ENCODE measurements around the gene MASP2. TPM values are rescaled to one million over a fixed set of nuclear protein-coding genes. Genes with fewer than 3 reads are reported as not detected.
"Not testable (repeated sequence)": the region's sequence is repeated elsewhere in the genome, so short reads cannot be mapped to it uniquely, and the experiment has no call there.

Gene MASP2
- total and polyA plus RNA-seq, 12 donors, result 0.01 TPM; not detected in 11

- no peak for TF ChIP-seq CTCF (IDR thresholded peaks at IDR 0.05)
- Histone ChIP-seq H3K4me1 (no peaks in the 10 kb centered on the region), H3K4me3 (no peak overlapping the region), H3K27me3 (peaks cover 0 to 8% (median 0%) of the 10 kb centered on the region in 7 donors), H3K9me3 (no peaks in the 10 kb centered on the region), H3K27ac (no peak overlapping the region), H3K36me3 (no peaks in the 10 kb centered on the region)
- no peak for DNase-seq
- intact Hi-C loops (cut with DNase I), result no loop called here
- no peak for ATAC-seq
- WGBS, 2 donors, result 89 to 90% methylated on average over 7 of the region's 7 CpGs
Observed at GRCh38 chr1:10990828-10991227, 56.2 kb downstream of the MASP2 start.

- DNase-seq; H3K36me3 ChIP-seq; H3K27me3 ChIP-seq; ATAC-seq; intact Hi-C loops (cut with DNase I); H3K27ac ChIP-seq; H3K4me1 ChIP-seq; H3K9me3 ChIP-seq; H3K4me3 ChIP-seq: not testable (repeated sequence)
- WGBS, 2 donors, result 60 to 68% methylated on average over 6 of the region's 6 CpGs
Observed at GRCh38 chr1:10989920-10990516, 57.0 kb downstream of the MASP2 start.

DNA sequence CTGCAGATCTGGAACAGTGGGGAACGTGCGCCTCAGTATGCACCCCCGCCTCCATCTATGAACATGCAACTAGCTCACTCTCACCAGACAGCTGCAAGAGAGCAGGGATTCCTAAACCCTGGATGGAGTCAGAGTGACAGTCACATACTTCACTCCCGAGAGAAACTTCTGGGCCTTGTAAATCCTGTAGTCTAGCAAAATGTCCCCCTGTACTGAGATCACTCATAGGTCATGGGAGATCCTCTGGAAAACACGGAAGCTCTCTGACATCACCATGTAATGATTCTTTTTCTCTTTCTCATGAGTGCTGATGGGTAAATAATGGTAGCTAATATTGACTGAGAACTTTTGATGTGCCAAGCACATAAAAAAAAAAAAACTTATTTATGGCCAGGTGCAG, 57.9 kb downstream of the MASP2 start:
- H3K4me1 ChIP-seq, result no peaks in the 10 kb centered on the region
- H3K27ac ChIP-seq, result no peak overlapping the region
- no peaks in the 10 kb centered on the region for H3K9me3 ChIP-seq
- H3K36me3 ChIP-seq, result no peaks in the 10 kb centered on the region
- ATAC-seq (no peak), DNase-seq (no peak)
- 82 to 91% methylated on average over 5 of the region's 5 CpGs for WGBS, 2 donors
- H3K4me3 ChIP-seq, result no peak overlapping the region
- no peak for TF ChIP-seq CTCF (IDR thresholded peaks at IDR 0.05)
- intact Hi-C loops (cut with DNase I), result no loop called here
- H3K27me3 ChIP-seq, result peaks cover 0 to 9% (median 0%) of the 10 kb centered on the region in 7 donors

- Histone ChIP-seq H3K4me3 (no peak overlapping the region), H3K27ac (no peak overlapping the region), H3K4me1 (no peaks in the 10 kb centered on the region), H3K27me3 (peaks cover 0 to 14% (median 0%) of the 10 kb centered on the region in 7 donors), H3K36me3 (no peaks in the 10 kb centered on the region), H3K9me3 (no peaks in the 10 kb centered on the region)
- ATAC-seq, result no peak
- DNase-seq, result no peak
- 80 to 87% methylated on average over 4 of the region's 4 CpGs for WGBS, 2 donors
- TF ChIP-seq CTCF (IDR thresholded peaks at IDR 0.05), result no peak
- intact Hi-C loops (cut with DNase I), result no loop called here
Observed at GRCh38 chr1:10987840-10988417, 59.1 kb downstream of the MASP2 start.

DNA sequence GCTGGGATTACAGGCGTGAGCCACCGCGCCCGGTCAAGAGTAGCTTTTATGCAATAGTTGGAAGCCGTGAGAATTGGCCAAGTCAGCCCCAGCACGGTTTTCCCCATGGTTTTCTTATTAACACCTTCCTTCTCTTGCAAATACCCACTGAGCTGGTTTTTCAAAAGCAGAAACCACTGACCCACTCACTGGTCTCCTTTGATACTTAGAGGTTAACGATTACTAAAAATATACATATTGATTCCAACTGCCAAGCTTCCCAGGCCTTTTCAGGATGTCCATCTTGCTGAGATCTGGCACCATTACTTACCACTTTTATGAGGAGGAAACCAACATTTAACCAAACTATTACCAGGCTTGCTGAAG, 60.5 kb downstream of the MASP2 start:
- Histone ChIP-seq H3K4me3 (no peak overlapping the region), H3K4me1 (no peaks in the 10 kb centered on the region), H3K27ac (no peak overlapping the region), H3K9me3 (no peaks in the 10 kb centered on the region), H3K36me3 (no peaks in the 10 kb centered on the region), H3K27me3 (peaks cover 0 to 23% (median 0%) of the 10 kb centered on the region in 7 donors)
- ATAC-seq, result no peak
- TF ChIP-seq CTCF (IDR thresholded peaks at IDR 0.05), result no peak
- 72 to 77% methylated on average over 7 of the region's 7 CpGs for WGBS, 2 donors
- no peak for DNase-seq
- intact Hi-C loops (cut with DNase I), result no loop called here

All from heart right ventricle (tissue), 16 donors.